ENCODE results near the gene PLPPR5.

PLPPR5 gene

GRCh38 chr1:98919652-98920051 lies 85.0 kb downstream of the PLPPR5 start:
- no peak for TF ChIP-seq CTCF (conservative IDR thresholded peaks at IDR 0.05; ENCODE audit: low read depth, low read length)
- no peak overlapping the region for H3K4me3 ChIP-seq (ENCODE audit: low read length)
- DNase-seq (ENCODE audit: low read depth): no peak

GRCh38 chr1:98919211-98919610 lies 85.5 kb downstream of the PLPPR5 start:
- no peak overlapping the region for H3K4me3 ChIP-seq (ENCODE audit: low read length)
- DNase-seq (ENCODE audit: low read depth): no peak
- no peak for TF ChIP-seq CTCF (conservative IDR thresholded peaks at IDR 0.05; ENCODE audit: low read depth, low read length)

GRCh38 chr1:98914547-98914946 lies 90.1 kb downstream of the PLPPR5 start:
- H3K4me3 ChIP-seq (ENCODE audit: low read length): no peak overlapping the region
- no peak for TF ChIP-seq CTCF (conservative IDR thresholded peaks at IDR 0.05; ENCODE audit: low read depth, low read length)
- DNase-seq (ENCODE audit: low read depth): no peak

DNA sequence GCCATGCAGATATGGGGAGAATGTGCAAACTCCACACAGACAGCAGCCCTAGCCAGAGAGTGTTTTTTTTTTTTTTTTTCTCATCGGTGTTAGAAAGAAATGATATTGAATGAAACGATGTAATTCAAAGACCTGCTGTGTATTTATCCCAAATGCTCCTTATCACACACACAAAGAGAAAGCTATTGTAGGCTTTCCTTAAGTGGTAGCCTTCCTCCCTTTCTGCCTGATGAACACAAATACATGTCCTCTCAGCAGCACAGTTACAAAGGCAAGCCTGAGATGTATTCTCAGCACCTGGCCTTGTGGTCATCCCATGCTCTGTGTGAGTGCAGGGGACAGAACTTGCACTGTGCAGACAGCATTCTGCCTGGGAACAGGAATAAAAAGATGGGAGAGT lies 93.8 kb downstream of the PLPPR5 start:
- DNase-seq (ENCODE audit: low read depth): no peak
- TF ChIP-seq CTCF (conservative IDR thresholded peaks at IDR 0.05; ENCODE audit: low read depth, low read length): no peak
- H3K4me3 ChIP-seq (ENCODE audit: low read length): no peak overlapping the region

DNA sequence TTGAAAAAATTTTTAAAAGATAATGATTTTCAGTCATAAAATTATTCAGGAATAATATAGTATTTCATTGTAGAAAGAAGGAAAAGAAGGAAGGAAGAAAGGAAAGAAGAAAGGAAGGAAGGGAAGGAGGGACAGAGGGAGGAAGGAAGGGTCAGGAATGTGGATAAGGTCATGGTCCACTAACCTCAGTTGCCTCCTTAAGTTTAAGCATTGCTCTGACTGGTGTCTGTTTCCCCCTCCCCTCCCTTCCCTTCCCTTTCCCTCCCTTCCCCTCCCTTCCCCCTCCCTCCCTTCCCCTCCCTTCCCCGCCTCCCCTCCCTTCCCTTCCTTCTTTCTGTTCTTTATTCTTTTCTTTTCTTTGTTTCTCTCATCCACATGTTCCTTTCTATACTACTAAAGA lies 95.7 kb downstream of the PLPPR5 start:
- TF ChIP-seq CTCF (conservative IDR thresholded peaks at IDR 0.05; ENCODE audit: low read depth, low read length): no peak
- H3K4me3 ChIP-seq (ENCODE audit: low read length): no peak overlapping the region
- DNase-seq (ENCODE audit: low read depth): no peak

DNA sequence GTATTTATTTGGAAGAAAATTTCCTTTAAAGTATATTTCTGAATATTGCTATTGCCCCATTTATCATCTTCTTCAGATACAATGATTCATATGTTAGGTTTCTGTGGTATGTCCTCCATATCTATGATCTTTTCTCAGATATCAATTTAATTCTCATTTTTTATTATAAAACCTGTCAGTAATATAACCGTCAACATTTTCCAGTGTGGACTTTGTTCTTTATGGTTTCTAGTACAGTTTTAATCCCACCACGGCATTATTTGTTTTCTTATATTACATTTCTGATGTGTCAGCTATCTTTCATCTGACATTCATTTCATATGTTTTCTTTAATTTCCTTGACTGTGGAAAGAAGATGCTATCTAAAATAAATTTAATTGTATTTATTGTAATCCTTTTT lies 97.9 kb downstream of the PLPPR5 start:
- TF ChIP-seq CTCF (conservative IDR thresholded peaks at IDR 0.05; ENCODE audit: low read depth, low read length): no peak
- no peak for DNase-seq (ENCODE audit: low read depth)
- no peak overlapping the region for H3K4me3 ChIP-seq (ENCODE audit: low read length)

GRCh38 chr1:98906361-98906760 lies 98.3 kb downstream of the PLPPR5 start:
- H3K4me3 ChIP-seq (ENCODE audit: low read length): no peak overlapping the region
- TF ChIP-seq CTCF (conservative IDR thresholded peaks at IDR 0.05; ENCODE audit: low read depth, low read length): no peak
- no peak for DNase-seq (ENCODE audit: low read depth)
